Fibroblast of the aortic adventitia (primary cell): Measurements from ENCODE around the gene NFIA. TPM values are rescaled to one million over a fixed set of nuclear protein-coding genes. Genes with fewer than 3 reads are reported as not detected.

Experiments used
- DNase-seq: peaks from one replicate; pipeline ENCODE4 v3.0.0-alpha.2; 2010; ENCODE audit warnings: low read depth
- H3K4me3 ChIP-seq: 2 replicates; pipeline ENCODE4 v1.5.1; 2011; ENCODE audit warnings: low read depth, mild to moderate bottlenecking, control low read depth, low read length, moderate library complexity
- CTCF ChIP-seq: IDR thresholded peaks from 2 replicates; pipeline ENCODE4 v1.5.1; 2011; ENCODE audit warnings: mild to moderate bottlenecking, low read length, control low read depth, inconsistent platforms; ENCODE audit not compliant: insufficient read depth
- total RNA-seq: library from RNA; depleted of rRNA; stranded (reverse); fragments of >200 nt; gene quantifications from 2 replicates; pipeline ENCODE4 v1.2.3, GENCODE V29; 2012; ENCODE audit warnings: low replicate concordance

The NFIA gene
- total RNA-seq, 1 donor, result 32.0 TPM

GRCh38 chr1:61132645-61133334 lies 50.4 kb downstream of the NFIA start:
- DNase-seq, result peak; percentile 62
- peak overlapping the region; percentile 4 for H3K4me3 ChIP-seq
- TF ChIP-seq CTCF, result no peak

GRCh38 chr1:61133335-61134019 lies 51.1 kb downstream of the NFIA start:
- DNase-seq, result no peak
- TF ChIP-seq CTCF, result no peak
- no peak overlapping the region for H3K4me3 ChIP-seq

GRCh38 chr1:61135291-61135690 lies 52.9 kb downstream of the NFIA start:
- no peak for TF ChIP-seq CTCF
- no peak overlapping the region for H3K4me3 ChIP-seq
- DNase-seq, result no peak

- TF ChIP-seq CTCF, result no peak
- no peak overlapping the region for H3K4me3 ChIP-seq
These were observed 55.9 kb downstream of the NFIA start for GRCh38 chr1:61138305-61138704.

GRCh38 chr1:61138921-61139774 lies 56.8 kb downstream of the NFIA start:
- peak overlapping the region; percentile 10 for H3K4me3 ChIP-seq
- TF ChIP-seq CTCF, result no peak
- DNase-seq, result peak; percentile 74

More at GRCh38 chr1:61138305-61138704, 55.9 kb downstream of the NFIA start:
- DNase-seq, result no peak

- H3K4me3 ChIP-seq, result no peak overlapping the region
- no peak for DNase-seq
- no peak for TF ChIP-seq CTCF
These were observed 57.6 kb downstream of the NFIA start for GRCh38 chr1:61139775-61140549.
